NT2/D1 (cell line): ENCODE results near the gene SLC37A1.

Experiments
- SUZ12 ChIP-seq: IDR thresholded peaks from 2 replicates; pipeline ENCODE4 v1.6.1; 2011; ENCODE audit not compliant: insufficient read length, insufficient read depth; ENCODE audit errors: extremely low read depth
- YY1 ChIP-seq: IDR thresholded peaks from 2 replicates; pipeline ENCODE4 v1.6.1; 2011; ENCODE audit not compliant: insufficient read length, insufficient read depth
- ZNF274 ChIP-seq: IDR thresholded peaks from 2 replicates; pipeline ENCODE4 v1.6.1; 2011; ENCODE audit warnings: mild to moderate bottlenecking, low read depth, low read length

DNA sequence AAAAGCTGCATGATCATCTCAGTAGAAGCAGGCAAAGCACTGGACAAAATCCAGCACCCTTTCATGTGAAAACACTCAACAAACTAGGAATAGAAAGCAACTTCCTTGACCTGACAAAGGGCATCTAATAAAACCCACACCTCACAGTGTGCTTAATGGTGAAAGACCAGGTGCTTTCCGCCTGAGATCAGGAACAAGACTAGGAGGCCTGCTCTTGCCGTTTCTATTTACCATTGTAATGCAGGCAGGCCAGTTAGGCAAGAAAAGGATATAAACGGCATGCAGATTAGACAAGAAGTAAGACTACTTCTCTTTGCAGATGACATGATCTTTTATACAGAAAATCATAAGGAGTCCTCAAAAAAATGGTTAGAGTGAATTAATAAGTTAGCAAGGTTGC is 37.2 kb downstream of the SLC37A1 start:
- TF ChIP-seq SUZ12 (no peak), YY1 (no peak), ZNF274 (no peak)
